CD4-positive, alpha-beta T cell treated with Interleukin-15 for 1 hour (primary cell): Measurements from ENCODE around the gene SH3RF1.
"Not testable (repeated sequence)": the region's sequence is repeated elsewhere in the genome, so short reads cannot be mapped to it uniquely, and the experiment has no call there.

Source experiments
- DNase-seq: peaks from one replicate; pipeline ENCODE4 v3.0.0-alpha.2; 2020

Gene SH3RF1

GRCh38 chr4:169222761-169223160 is 48.0 kb downstream of the SH3RF1 start:
- no peak for DNase-seq

- no peak for DNase-seq
Measured at GRCh38 chr4:169221662-169222061, 49.1 kb downstream of the SH3RF1 start.

- DNase-seq, result no peak
Measured at GRCh38 chr4:169220854-169221411, 49.8 kb downstream of the SH3RF1 start.

- DNase-seq, result no peak
Measured at GRCh38 chr4:169220447-169220846, 50.3 kb downstream of the SH3RF1 start.

GRCh38 chr4:169219440-169219839 is 51.3 kb downstream of the SH3RF1 start:
- DNase-seq, result no peak

- DNase-seq, result no peak
Measured at GRCh38 chr4:169215656-169216055, 55.1 kb downstream of the SH3RF1 start.

- DNase-seq, result no peak
Measured at GRCh38 chr4:169212981-169213380, 57.8 kb downstream of the SH3RF1 start.

GRCh38 chr4:169210504-169211118 is 60.1 kb downstream of the SH3RF1 start:
- DNase-seq, result peak; percentile 35

GRCh38 chr4:169209388-169209883 is 61.3 kb downstream of the SH3RF1 start:
- DNase-seq, result no peak

- no peak for DNase-seq
Measured at GRCh38 chr4:169208516-169208915, 62.2 kb downstream of the SH3RF1 start.

GRCh38 chr4:169208090-169208455 is 62.7 kb downstream of the SH3RF1 start:
- DNase-seq, result no peak

GRCh38 chr4:169207436-169208089 is 63.2 kb downstream of the SH3RF1 start:
- DNase-seq, result no peak

GRCh38 chr4:169205744-169206080 is 65.0 kb downstream of the SH3RF1 start:
- DNase-seq, result no peak

GRCh38 chr4:169205075-169205743 is 65.5 kb downstream of the SH3RF1 start:
- DNase-seq, result no peak

GRCh38 chr4:169203891-169204290 is 66.9 kb downstream of the SH3RF1 start:
- DNase-seq, result no peak

GRCh38 chr4:169203278-169203677 is 67.5 kb downstream of the SH3RF1 start:
- not testable (repeated sequence) for DNase-seq

GRCh38 chr4:169202878-169203277 is 67.9 kb downstream of the SH3RF1 start:
- no peak for DNase-seq

- DNase-seq, result no peak
Measured at GRCh38 chr4:169202145-169202699, 68.5 kb downstream of the SH3RF1 start.

GRCh38 chr4:169201222-169202144 is 69.3 kb downstream of the SH3RF1 start:
- no peak for DNase-seq

- no peak for DNase-seq
Measured at GRCh38 chr4:169200361-169201030, 70.3 kb downstream of the SH3RF1 start.

- DNase-seq, result no peak
Measured at GRCh38 chr4:169199184-169199583, 71.6 kb downstream of the SH3RF1 start.

- no peak for DNase-seq
Measured at GRCh38 chr4:169198167-169198566, 72.6 kb downstream of the SH3RF1 start.
